ENCODE data around the gene MEF2A.

DNA sequence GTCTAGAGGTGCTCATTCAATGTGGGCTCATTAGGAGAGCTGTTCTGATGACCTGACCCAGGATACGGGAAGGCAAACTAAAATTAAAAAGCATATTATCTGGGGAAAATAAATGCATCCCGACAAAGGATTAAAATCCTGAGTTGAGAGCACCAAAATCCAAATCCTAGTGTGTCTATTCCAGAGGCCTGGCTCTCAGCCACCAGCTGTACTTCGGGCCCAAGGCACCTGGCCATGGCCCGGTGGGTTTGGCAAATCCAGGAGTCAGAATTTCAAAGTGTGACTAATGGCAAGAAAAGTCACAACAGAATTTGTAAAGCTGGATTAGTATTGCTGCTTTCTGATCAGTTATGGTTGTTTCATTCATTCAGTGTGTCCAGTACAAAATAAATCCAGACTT lies 170.1 kb downstream of the MEF2A start:
- TF ChIP-seq, protein P1, sequence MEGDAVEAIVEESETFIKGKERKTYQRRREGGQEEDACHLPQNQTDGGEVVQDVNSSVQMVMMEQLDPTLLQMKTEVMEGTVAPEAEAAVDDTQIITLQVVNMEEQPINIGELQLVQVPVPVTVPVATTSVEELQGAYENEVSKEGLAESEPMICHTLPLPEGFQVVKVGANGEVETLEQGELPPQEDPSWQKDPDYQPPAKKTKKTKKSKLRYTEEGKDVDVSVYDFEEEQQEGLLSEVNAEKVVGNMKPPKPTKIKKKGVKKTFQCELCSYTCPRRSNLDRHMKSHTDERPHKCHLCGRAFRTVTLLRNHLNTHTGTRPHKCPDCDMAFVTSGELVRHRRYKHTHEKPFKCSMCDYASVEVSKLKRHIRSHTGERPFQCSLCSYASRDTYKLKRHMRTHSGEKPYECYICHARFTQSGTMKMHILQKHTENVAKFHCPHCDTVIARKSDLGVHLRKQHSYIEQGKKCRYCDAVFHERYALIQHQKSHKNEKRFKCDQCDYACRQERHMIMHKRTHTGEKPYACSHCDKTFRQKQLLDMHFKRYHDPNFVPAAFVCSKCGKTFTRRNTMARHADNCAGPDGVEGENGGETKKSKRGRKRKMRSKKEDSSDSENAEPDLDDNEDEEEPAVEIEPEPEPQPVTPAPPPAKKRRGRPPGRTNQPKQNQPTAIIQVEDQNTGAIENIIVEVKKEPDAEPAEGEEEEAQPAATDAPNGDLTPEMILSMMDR (IDR thresholded peaks at IDR 0.05): no peak
- no peak for TF ChIP-seq ETV6 (CRISPR knock-in tag; IDR thresholded peaks at IDR 0.05)
- no peak for TF ChIP-seq MYBL2 (CRISPR knock-in tag; IDR thresholded peaks at IDR 0.05)
